GM12865 (cell line): ENCODE results near the gene ANKRD28.

Source experiments
- DNase-seq: peaks from one replicate; pipeline ENCODE4 v3.0.0; 2010; ENCODE audit warnings: low read depth
- H3K4me3 ChIP-seq: 2 replicates; pipeline ENCODE4 v1.5.1; 2011; ENCODE audit warnings: mild to moderate bottlenecking, low read depth, low read length, control low read depth
- TF ChIP-seq, protein P1 (sequence below): IDR thresholded peaks from 2 replicates; pipeline ENCODE4 v1.5.1; 2011; ENCODE audit warnings: low read length, control low read depth, low read depth, inconsistent platforms; ENCODE audit not compliant: insufficient read depth; ENCODE audit errors: missing control alignments

The ANKRD28 gene

DNA sequence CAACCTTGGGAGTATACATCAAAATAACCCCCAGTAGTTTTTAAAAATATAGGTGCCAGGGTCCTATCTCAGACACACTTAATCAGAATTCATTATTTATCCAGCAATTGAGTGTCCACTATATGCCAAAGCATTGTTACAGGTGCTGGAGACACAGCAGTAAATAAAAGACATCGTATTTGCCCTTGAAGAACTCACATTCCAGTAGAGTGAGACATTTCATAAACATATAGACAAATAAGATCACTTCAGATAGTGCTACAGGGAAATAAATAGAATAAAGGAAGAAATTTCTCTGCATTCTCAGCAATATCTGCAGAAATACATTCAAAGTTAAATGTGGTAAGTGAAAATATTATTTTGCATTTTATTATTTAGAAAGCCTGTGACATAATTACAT lies 34.1 kb upstream of the ANKRD28 start:
- H3K4me3 ChIP-seq, result no peak overlapping the region
- no peak for DNase-seq
- TF ChIP-seq, protein P1, sequence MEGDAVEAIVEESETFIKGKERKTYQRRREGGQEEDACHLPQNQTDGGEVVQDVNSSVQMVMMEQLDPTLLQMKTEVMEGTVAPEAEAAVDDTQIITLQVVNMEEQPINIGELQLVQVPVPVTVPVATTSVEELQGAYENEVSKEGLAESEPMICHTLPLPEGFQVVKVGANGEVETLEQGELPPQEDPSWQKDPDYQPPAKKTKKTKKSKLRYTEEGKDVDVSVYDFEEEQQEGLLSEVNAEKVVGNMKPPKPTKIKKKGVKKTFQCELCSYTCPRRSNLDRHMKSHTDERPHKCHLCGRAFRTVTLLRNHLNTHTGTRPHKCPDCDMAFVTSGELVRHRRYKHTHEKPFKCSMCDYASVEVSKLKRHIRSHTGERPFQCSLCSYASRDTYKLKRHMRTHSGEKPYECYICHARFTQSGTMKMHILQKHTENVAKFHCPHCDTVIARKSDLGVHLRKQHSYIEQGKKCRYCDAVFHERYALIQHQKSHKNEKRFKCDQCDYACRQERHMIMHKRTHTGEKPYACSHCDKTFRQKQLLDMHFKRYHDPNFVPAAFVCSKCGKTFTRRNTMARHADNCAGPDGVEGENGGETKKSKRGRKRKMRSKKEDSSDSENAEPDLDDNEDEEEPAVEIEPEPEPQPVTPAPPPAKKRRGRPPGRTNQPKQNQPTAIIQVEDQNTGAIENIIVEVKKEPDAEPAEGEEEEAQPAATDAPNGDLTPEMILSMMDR, result no peak

DNA sequence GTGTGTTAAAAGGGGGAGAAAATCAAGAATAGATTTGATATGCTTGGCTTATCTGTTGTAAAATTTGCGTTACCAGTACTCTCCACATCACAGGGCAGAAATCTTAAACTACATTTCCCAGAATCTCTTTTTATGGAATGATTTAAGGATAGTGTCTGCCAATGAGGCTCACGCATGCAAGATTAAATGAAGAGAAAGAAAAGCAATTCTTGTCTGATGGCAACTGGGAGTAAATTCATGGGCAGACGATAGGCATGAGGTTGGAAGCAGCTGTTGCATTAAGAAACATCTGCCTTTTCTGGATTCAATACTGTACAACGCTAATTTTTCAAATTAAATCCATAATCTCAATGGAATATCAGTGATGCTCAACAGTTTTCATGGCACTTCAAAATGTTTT lies 27.2 kb upstream of the ANKRD28 start:
- TF ChIP-seq, protein P1, result no peak
- no peak for DNase-seq
- H3K4me3 ChIP-seq, result no peak overlapping the region

DNA sequence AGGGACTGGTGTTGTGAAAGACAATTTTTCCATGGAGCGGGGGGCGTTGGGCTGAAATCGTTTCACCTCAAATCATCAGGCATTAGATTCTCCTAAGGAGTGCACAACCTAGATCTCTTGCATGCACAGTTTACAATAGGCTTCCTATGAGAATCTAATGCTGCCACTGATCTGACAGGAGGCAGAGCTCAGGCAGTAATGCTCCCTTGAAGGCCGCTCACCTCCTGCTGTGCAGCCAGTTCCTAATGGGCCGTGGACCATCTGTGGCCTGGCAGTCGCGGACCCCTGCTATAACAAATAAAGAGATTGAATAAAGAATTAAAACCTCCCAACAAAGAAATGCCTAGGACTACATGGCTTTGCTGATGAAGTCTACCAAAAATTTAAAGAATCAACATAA lies 25.3 kb upstream of the ANKRD28 start:
- TF ChIP-seq, protein P1, result no peak
- no peak overlapping the region for H3K4me3 ChIP-seq
- no peak for DNase-seq

DNA sequence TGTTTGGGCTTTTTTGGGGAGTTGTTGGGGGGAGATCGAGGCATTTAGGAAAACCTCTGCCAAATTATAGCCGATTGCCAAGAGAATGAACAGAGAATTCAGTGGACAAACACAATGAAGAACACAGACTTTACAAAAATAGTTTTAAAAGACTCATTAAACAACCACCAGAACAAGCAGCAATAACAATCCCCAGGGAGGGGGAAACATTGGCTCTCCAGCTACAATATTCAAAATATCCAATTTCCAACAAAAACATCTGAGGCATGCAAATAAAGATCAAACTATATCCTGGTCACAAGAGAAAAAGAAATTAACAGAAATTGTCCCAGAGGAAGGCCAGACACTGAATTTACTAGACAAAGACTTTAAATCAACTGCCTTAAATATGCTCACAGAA lies 24.5 kb upstream of the ANKRD28 start:
- TF ChIP-seq, protein P1, result no peak
- no peak overlapping the region for H3K4me3 ChIP-seq
- DNase-seq, result no peak

DNA sequence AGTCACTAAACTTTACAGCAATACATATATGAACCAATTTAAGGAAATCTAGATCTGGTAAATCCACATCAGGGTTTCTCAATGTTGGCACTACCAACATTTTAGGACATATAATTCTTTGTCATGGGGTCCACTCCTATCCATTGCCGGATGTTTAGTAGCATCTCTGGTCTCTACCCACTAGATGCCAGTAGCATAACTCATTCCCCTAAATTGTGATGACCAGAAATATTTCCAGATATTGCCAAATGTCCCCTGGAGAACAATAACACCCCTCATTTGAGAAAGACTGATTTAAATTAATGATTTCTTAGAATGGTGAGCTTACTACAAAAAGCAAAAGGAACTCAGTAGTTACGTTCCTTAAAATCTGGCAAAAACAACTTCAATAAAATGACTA lies 23.1 kb upstream of the ANKRD28 start:
- no peak overlapping the region for H3K4me3 ChIP-seq
- TF ChIP-seq, protein P1, result no peak
- DNase-seq, result no peak

DNA sequence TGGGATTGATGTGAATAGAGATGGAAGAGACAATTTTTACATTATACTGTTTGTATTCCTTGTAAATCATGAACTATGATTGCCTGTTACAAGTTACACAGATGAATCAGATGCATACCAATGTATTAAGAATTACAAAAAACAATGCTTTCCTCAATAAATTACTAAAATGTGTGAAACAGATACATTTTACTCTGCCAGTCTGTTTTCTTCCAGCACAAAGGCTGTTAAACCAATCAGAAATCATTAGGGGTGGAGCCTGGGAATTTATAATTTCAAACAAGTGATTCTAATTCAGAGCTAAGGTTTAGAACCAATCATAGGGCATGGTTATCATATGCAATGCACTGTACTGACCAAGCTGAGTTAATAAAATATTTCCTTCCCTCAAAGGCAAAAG lies 21.8 kb upstream of the ANKRD28 start:
- no peak overlapping the region for H3K4me3 ChIP-seq
- TF ChIP-seq, protein P1, result no peak
- no peak for DNase-seq

DNA sequence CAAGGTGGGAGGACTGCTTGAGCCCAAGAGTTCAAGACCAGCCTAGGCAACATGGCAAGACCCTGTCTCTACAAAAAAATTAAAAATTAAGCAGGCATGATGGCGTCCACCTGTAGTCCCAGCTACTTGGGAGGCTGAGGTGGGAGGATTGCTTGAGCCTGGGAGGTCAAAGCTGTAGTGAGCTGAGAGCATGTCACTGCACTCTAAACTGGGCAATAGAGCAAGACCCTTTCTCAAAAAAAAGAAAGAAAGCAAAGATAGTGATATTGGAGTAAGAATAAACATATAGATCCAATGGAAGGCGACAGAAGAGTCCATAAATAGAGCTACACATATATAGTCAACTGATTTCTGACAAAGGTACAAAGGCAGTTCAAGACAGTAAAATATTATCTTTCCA lies 21.3 kb upstream of the ANKRD28 start:
- no peak overlapping the region for H3K4me3 ChIP-seq
- no peak for DNase-seq
- TF ChIP-seq, protein P1, result no peak
